Mesothelial cell of epicardium (in vitro differentiated cells): ENCODE data around the gene BRSK2. TPM values are rescaled to one million over a fixed set of nuclear protein-coding genes. Genes with fewer than 3 reads are reported as not detected.

Experiments
- DNase-seq, 2 experiments: peaks; one replicate each; pipeline ENCODE4 v3.0.0; 2021; ENCODE audit warnings: low spot score in 2 of 2; ENCODE audit not compliant: unreplicated experiment in 2 of 2
- H3K27ac Mint-ChIP-seq: 2 replicates; pipeline ENCODE4 v1.8.0; 2021; ENCODE audit warnings: mixed read lengths
- H3K27me3 Mint-ChIP-seq: 2 replicates; pipeline ENCODE4 v1.8.0; 2021; ENCODE audit warnings: low read depth, mixed read lengths
- H3K36me3 Mint-ChIP-seq: 2 replicates; pipeline ENCODE4 v1.8.0; 2021; ENCODE audit warnings: mixed read lengths
- H3K4me1 Mint-ChIP-seq: 2 replicates; pipeline ENCODE4 v1.8.0; 2021; ENCODE audit warnings: mixed read lengths
- H3K4me3 Mint-ChIP-seq: 2 replicates; pipeline ENCODE4 v1.8.0; 2021; ENCODE audit warnings: mild to moderate bottlenecking, moderate library complexity, mixed read lengths
- H3K9me3 Mint-ChIP-seq: 2 replicates; pipeline ENCODE4 v1.8.0; 2021; ENCODE audit warnings: mixed read lengths
- CTCF ChIP-seq: fragments of 200-600 bp; sonication (generic); IDR thresholded peaks from one replicate; pipeline ENCODE4 v1.5.0; 2021; ENCODE audit warnings: antibody characterized with exemption; ENCODE audit not compliant: unreplicated experiment
- total RNA-seq: library from RNA; stranded (reverse); gene quantifications from 3 replicates; pipeline ENCODE4 v1.2.1, GENCODE V29; 2021

Gene BRSK2
- total RNA-seq, 1 donor from 2014 or later = 4.9 TPM

GRCh38 chr11:1459764-1460395 is 70.1 kb downstream of the BRSK2 start:
- no peak for DNase-seq
- Mint-ChIP-seq H3K27ac (no peak overlapping the region), H3K4me1 (peaks cover 6% of the 10 kb centered on the region), H3K4me3 (no peak overlapping the region), H3K36me3 (no peaks in the 10 kb centered on the region), H3K27me3 (no peaks in the 10 kb centered on the region), H3K9me3 (no peaks in the 10 kb centered on the region)
- no peak for TF ChIP-seq CTCF

DNA sequence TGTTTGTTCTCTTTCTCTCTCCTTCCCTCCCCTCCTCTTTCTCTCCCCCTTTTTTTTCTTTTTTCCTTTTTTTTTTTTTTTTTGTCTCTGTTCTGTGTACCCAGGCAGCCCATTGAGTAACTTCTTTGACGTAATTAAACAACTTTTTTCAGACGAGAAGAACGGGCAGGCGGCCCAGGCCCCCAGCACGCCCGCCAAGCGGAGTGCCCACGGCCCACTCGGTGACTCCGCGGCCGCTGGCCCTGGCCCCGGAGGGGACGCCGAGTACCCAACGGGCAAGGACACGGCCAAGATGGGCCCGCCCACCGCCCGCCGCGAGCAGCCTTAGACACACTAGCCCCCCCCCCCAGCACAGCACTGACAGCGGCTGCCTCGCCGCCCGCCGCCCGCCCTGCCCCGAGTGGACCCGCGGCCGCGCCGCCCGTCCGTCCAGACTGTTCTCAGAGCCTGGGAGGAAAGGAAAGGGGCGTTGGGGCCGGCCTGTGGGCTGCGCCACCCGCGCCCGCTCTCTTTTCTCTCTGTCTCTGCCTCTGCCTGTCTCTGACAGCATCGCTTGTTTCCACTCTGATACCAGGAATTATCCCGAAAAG is 70.8 kb downstream of the BRSK2 start:
- Mint-ChIP-seq H3K9me3 (no peaks in the 10 kb centered on the region), H3K36me3 (peaks cover 3% of the 10 kb centered on the region), H3K4me3 (no peak overlapping the region), H3K27me3 (no peaks in the 10 kb centered on the region), H3K27ac (no peak overlapping the region), H3K4me1 (peaks cover 6% of the 10 kb centered on the region)
- no peak for DNase-seq
- no peak for TF ChIP-seq CTCF

DNA sequence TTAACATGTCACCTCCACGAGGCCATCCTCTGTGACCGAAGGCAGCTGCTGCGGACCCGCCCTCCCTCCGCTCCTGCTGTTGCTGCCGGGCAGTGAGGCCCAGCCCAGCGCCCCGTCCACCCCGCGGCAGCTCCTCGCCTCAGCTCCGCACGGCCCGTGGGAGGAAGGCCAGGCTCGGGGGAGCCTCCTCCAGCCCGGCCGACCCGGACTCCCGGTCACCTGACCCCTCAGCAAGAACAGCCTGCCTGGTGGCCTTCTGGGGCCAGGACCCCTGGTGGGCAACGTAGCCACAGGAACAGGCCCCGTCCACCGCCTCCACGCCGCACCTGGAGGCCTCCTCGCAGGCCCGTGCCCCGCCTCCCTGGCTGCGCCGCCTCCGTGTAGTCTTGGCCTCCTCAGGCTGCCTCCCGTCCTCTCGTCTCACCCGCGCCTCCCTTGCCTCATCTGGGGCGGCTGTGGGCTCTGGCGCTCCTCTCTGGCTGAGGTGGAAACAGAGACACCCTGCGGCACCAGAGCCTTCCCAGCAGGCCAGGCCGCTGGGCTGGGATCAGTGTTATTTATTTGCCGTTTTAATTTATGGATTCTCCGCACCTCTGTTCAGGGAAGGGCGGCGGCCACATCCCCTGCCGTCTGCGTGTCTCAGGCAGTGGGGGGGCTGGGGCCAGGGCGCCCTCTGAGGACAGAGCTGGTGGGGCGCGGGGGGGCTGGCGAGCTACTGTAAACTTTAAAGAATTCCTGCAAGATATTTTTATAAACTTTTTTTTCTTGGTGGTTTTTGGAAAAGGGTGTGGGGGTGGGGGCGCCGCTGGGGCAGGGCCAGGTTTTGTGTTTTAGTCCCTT is 71.5 kb downstream of the BRSK2 start:
- DNase-seq = no peak
- no peak for TF ChIP-seq CTCF
- Mint-ChIP-seq H3K36me3 (peaks cover 6% of the 10 kb centered on the region), H3K4me3 (no peak overlapping the region), H3K9me3 (no peaks in the 10 kb centered on the region), H3K27me3 (no peaks in the 10 kb centered on the region), H3K4me1 (peaks cover 6% of the 10 kb centered on the region), H3K27ac (no peak overlapping the region)

DNA sequence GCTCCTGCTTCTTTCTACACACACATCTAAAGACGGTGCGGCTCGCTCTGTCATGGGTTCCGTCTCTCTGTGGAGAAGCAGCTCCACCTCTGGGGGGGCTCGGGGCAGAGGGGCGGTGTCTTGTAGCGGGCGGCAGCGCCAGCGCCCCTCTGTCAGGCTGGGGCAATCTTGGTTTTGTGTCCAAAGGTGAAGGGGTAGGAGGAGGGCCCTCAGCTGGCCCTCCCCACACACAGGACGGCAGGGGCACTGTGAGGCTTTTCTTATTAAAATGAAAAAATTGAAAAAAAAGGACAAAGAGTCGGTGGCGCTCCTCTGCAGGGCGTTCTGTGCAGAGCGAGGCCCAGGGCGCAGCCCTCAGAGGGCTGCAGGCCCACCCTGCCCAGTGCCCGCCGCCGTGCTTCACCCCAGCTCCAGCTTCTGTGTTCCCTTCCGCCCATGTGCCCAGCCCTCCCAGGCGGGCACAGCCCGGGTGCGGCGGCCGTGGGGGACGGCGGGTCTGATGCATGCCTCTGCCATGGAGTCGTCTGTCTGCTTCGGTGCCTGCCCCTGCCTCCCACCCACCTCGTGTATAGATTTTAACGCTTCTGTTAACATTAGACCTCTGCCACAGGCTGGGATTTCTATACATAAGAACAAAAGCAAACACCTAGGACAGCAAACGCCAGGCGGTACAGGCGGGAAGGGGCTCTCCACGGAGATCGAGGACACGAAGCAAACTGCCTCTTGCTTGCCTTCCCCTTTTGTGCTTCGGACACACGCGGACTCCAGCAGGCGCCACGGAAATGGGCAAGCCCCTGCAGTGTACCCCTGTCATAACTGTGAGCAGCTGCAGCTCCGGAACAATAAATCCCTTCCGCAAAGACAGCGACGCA is 72.3 kb downstream of the BRSK2 start:
- TF ChIP-seq CTCF = no peak
- H3K4me1 Mint-ChIP-seq = peaks cover 6% of the 10 kb centered on the region
- H3K36me3 Mint-ChIP-seq = peaks cover 8% of the 10 kb centered on the region
- no peaks in the 10 kb centered on the region for H3K27me3 Mint-ChIP-seq
- H3K4me3 Mint-ChIP-seq = no peak overlapping the region
- no peaks in the 10 kb centered on the region for H3K9me3 Mint-ChIP-seq
- no peak for DNase-seq
- no peak overlapping the region for H3K27ac Mint-ChIP-seq

- no peak overlapping the region for H3K27ac Mint-ChIP-seq
- peaks cover 6% of the 10 kb centered on the region for H3K4me1 Mint-ChIP-seq
Observed at GRCh38 chr11:1462698-1462975, 72.9 kb downstream of the BRSK2 start.

More at GRCh38 chr11:1462698-1462975, 72.9 kb downstream of the BRSK2 start:
- Mint-ChIP-seq H3K4me3 (no peak overlapping the region), H3K36me3 (peaks cover 9% of the 10 kb centered on the region), H3K9me3 (no peaks in the 10 kb centered on the region), H3K27me3 (no peaks in the 10 kb centered on the region)
- DNase-seq = no peak
- TF ChIP-seq CTCF = no peak
